ENCODE results near the gene CLBA1.

DNA sequence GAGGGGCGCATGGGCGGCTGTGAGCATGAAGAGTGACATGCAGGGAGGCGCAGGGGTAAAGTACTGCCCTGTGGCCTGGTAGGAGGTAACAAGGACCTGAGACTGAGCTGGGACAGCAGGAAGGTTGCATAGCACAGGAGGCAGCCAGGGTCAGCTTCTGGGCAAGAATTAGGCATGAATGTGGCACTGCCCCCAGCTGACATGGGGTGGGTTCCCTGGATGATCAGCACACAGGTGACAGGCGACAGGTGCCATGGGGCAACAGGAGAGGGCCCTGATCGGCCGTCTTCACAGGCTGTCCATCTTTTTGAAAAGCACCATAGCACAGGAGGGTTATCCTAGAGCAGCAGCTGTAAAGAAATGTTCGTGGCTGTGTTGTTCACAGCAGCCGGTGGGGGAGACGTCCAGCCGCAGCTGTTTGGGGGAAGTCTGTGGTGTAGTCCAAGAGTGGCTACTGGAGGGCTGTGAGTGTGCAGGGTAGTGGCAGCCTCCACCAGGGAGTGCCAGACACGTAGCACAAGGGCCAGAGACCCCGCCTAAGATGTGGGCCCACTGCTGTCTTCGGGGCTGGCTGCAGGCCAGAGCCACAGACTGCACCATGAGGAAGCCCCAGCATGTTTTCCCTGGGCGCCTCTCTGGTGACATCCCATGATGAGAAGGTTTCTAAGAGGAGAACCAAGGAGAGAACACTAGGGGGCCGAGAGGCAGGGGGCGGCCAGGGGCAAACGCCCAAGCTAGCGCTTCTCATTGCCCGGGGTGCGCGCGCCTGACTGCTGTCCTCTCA, 8.4 kb downstream of the CLBA1 start:
- TF ChIP-seq, protein P1, sequence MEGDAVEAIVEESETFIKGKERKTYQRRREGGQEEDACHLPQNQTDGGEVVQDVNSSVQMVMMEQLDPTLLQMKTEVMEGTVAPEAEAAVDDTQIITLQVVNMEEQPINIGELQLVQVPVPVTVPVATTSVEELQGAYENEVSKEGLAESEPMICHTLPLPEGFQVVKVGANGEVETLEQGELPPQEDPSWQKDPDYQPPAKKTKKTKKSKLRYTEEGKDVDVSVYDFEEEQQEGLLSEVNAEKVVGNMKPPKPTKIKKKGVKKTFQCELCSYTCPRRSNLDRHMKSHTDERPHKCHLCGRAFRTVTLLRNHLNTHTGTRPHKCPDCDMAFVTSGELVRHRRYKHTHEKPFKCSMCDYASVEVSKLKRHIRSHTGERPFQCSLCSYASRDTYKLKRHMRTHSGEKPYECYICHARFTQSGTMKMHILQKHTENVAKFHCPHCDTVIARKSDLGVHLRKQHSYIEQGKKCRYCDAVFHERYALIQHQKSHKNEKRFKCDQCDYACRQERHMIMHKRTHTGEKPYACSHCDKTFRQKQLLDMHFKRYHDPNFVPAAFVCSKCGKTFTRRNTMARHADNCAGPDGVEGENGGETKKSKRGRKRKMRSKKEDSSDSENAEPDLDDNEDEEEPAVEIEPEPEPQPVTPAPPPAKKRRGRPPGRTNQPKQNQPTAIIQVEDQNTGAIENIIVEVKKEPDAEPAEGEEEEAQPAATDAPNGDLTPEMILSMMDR (IDR thresholded peaks at IDR 0.05; ENCODE audit: low read depth, low read length) = no peak
- no peak for TF ChIP-seq EZH2phosphoT487 (IDR thresholded peaks at IDR 0.05; ENCODE audit: low read depth)
